Skin of body (tissue), 2 donors: ENCODE measurements around the gene PSMD5. TPM values are rescaled to one million over a fixed set of nuclear protein-coding genes. Genes with fewer than 3 reads are reported as not detected.

Experiments
- DNase-seq: peaks from one replicate; lab custom pipeline; 2025; lab: John Stamatoyannopoulos, UW
- total RNA-seq: library from RNA; depleted of rRNA; stranded (reverse); fragments of >200 nt; gene quantifications from one replicate; pipeline ENCODE4 v1.2.3, GENCODE V29; 2014

Gene PSMD5
- total RNA-seq, 1 donor from 2014 or later, result 29.5 TPM

DNA sequence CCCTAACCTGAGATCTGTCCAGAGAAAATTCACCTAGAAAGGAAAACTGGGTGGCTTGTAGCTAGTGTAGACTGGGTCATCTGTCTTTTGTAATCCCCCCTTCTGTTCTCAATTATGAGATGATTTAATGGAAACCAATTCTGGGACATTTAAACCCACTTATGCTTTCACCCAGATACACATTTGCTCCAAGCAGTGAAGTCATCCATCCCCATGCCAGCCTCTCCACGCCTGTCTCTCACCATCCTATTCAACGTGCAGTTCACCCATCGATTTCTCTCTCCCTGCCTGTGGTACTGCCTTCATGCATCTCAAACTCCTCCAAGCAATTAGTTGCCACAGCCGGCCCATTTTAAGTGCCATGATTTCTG is 32.5 kb upstream of the PSMD5 start:
- peak; percentile 18 for DNase-seq

DNA sequence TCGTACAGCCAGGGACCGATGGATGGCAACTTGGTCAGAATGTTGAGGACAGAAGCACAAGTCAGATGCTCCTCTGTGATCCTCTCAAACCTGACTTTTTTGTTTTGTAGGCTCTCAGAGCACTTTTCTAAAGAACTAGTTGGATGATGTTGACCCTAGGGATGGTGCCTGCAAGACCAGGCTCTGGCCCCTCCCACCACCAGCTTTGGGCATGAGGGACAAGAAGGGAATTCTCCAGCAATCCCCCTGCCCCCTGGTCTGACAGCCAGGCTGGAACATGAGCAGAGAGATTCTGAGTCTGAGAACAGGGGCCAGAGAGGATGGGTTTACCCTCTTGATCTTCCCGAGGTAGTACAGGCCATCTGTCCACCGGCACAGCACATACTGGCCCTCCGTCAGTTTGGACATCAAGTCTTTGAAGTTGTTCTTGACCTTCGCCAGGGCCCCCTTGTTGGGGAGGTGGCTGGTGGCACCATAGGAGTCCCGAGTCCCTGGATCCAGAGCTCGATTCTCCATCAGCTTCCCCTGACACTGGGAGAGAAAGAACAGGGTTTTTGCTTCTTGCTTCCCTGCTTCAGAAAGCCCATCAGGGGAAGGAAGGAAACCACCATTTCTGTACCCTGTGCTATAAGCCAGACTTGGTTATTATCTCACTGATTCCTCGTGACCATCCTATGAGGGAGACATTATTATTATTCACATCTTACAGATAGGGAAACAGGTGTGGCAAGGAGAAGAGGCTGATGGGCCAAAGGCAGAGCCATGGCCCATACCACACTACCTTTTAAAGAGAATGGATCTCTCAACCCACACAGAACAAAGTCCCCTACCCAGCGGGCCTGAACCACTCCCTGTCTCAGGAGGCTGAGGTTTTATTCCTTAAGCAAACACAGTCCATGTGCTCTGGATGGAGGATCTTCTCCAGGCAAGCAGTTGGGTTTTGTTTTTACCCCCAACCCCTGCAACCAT is 31.8 kb upstream of the PSMD5 start:
- DNase-seq, result no peak

DNA sequence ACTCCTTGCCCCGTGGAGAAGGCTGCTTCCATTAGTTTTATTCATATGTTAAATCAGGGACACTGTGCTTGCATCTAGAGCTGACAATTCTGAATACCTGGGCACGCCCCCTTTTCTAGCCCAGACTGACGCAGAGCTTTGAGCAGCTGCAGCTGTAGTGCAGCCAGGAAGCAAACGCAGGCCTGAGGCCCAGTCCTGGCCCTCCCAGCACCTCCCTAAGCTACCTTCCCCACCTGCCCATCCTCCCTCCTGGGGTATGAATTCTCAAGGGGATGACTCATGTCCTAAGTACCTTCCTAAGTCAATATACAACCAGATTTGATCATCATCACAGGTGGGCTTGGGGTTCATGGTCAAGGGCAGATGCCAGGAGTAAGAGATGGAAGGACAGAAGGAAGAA is 30.8 kb upstream of the PSMD5 start:
- no peak for DNase-seq

DNA sequence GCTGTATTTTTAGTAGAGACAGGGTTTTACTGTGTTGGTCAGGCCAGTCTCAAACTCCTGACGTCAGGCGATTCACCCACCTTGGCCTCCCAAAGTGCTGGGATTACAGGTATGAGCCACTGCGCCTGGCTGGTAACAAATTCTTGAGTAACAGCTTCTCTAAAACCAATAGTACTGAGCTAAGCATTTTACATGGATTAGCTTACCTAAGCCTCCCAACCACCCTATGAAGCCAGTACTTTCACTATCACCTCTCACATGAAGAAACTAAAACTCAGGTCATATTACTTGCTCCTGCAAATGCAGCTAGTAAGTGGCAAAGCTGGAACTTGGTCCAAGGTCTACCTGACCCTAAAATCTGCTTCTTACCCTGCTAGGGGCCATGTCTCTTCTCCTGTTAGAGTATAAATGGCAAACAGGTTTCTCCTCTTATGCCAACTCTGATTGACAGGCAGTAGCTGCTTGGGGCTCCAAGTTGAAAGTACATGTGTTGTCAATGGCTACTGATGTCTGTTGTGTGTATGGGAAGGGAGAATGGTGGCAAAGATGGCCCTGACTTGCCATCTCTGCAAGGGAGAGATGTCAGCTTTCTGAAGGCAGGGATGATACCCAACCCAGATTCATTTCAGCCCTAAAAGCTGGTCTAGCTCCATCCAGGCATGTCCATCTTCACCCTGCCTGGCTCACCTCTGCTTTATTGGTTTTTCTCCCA is 30.2 kb upstream of the PSMD5 start:
- no peak for DNase-seq

DNA sequence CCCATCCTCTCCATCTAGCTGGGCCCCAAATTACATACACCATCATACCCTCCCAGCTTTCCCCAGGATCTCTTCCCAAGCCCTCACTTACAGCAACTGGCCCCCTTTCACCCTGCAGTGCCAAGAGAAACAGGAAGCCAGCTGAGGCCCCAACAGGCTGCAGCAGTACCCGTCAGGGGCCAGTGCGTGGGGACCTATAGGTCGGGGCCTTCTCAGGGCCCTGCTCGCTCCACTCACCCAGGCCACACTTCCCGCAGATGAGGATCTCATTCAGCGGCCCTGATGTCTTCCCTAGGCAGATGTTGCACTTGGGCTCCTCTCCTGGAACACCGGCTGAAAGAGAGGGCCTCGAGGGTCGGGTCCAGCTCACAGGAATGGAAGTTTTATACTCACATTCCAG is 27.5 kb upstream of the PSMD5 start:
- no peak for DNase-seq

DNA sequence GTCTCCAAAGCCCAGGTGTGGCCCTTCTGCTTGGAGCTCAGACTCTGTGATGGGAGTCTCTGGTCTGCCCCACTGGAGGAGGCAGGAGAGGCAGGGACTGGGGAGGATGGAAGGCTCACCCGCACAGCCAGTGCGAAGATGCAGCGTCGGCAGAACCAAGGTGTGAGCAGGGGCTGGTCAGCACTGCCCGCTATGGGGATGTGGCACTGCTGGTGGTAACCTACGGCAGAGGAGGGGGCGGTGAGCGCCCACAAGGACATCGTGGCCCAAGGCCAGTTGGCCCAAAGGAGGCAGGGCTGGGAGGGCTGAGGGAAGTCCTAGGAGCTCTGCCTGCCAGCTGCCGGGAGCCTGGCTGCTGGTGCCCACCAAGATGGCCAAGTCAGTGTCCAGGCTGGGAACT is 27.0 kb upstream of the PSMD5 start:
- DNase-seq, result no peak

DNA sequence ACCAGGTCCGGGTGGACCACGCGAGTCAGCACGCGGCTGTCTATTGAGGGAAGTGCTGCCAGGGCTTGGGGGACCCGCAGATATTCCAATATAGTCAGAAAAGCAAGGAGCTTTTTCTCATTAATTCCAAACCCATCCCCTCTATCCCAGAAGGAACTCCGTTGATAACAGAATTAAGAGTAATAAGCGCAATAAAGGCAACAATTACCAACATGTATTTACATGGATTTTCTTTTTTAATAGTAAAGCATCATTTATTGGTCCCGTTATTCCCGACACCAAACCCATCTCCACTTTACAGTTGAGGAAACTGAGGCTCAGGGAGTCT is 26.6 kb upstream of the PSMD5 start:
- no peak for DNase-seq

DNA sequence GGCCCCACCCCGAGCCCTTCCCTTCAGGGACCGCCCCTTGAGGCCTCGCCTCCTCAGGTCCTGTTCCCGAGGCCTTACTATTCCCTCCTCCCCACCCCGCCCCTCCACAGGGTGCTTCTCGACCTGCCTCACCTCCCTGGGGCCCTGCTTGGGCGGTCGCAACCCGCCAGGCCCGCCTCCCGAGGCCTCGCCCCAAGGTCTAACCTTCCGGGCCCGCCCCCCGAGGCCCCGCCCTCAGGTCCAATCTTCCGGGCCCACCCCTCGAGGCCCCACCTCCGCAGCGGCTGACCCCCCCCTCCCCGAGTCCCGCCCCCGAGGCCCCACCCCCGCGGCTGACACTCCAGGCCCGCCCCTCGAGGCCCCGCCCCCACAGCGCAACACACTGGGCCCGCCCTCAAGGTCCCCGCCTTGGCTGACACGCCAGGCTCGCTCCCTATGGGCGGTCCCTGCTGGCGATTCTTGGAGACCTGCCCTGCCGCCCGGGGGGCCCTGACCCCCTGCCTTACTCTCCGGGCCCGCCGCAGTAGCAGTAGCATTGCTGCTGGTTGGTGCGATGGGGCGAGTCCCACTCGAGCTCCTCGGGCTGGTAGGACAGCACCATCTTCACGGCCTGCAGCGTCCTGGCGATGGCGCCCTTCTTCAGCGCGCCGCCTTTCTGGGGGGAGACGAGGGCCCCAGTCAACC is 26.1 kb upstream of the PSMD5 start:
- DNase-seq, result peak; percentile 82

DNA sequence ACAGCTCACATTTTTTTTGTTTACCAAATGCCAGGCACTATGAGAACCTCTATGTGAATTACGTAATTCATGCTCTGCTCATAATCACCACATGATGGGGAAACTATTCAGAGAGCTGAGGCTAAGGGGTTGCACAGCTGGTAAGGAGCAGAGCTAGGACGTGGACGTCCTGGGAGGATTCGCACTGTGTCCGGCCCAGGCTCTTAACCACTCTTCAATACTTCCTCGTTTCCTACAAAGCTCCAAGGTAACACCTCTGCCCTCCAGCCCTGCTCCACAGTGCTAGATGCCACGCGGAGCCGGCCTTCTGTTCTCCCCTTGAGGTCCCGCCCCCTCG is 25.6 kb upstream of the PSMD5 start:
- peak; percentile 59 for DNase-seq

DNA sequence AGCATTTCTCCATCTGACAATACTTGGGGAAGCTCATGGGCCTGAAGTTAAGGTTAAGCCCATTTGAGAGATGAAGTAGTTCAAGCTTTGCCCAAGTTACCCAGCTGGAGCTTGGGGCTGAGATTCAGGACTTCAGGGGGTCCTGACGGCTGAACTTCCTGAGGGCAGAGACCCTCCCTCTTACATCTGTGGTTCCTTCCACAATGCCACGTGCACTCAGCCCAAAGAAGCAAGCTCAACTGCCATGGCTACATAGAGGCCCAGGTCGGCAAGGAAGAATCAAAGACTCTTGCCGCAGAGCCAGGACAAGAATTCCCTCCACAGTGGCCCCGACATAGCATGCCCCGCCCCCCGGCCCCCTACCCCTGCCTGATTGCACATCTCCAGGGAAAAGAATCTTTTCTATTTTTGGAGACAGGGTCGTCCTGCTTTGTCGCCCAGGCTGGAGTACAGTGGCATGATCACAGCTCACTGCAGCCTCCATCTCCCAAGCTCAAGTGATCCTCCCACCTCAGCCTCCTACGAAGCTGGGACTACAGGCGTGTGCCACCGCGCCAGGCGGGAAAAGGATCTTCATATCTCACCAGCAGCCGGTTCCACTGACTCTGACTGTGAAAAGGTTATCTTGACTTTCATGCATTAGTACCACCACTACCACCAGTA is 25.1 kb upstream of the PSMD5 start:
- DNase-seq, result no peak

DNA sequence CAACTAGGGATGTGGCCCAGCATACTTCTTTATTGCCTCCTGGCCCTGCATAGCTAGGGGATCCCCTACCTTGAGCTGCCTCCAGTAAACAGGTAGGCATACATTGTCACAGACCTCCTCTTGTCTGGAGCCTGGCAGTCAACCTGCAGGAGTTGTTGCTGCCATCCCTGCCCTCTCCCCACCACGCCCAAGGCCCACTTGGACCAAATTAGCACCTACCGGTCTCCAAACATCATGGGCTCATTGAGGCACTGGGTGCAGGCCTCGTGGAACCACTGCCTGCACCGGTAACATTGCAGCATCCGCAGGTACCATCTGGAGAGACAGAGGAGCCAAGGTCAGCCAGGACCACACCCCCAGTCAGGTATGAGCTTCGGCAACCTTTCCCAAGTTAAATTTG is 23.9 kb upstream of the PSMD5 start:
- DNase-seq, result no peak

DNA sequence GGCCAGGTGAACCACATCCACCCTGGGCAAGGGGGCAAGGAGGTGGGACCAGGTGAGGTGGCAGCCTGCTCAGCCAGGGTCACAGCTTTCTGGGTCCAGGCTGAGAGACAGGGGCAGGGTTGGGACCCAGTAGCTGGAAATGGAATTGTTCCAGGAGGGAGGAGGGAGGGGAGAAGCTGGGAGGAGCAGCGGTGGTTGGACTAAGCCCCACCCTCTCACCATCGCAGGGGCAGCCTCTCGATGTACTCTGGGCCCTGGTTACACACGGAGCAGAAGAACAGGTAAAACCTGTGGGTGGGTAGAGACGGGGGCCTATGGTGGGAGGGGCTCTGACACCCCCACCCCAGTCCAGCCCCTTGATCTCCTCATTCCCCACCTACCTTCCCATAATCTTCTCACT is 23.1 kb upstream of the PSMD5 start:
- DNase-seq, result no peak

DNA sequence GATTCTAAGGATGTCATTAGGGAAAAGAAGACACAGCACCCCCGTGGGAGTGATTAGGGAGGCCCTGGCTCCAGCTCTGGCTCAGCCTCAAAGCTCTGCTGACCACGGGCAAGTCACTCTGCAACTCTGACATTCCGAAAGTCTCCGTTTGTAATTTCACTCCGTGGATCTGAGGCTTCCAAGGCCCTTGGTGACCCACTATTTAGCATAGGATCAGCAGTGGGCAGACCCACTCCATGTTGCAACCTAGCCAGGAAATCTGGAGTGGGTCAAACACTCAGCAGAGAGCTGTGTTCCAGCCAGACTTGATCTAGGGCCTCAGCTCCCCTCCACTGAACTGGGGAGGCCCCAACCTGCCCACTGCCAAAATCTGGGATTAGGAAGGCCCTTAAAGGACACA is 22.5 kb upstream of the PSMD5 start:
- DNase-seq, result no peak

DNA sequence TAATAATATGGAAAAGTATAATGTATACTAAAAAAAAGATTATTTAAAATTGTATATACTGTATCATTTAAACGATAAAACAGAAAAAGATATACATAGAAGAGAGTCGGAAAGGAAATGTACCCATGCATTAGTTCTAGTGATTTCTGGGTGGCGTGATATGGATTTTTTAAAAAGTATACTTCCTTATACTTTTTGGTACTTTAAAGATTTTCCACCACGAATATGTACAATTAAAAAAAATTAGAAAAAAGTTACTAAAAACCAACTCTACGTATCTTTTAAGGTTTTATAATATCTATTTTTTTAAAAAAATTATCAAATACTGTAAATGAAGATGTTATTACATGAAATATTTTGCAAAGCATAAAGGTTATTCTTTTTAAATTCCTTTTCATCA is 22.0 kb upstream of the PSMD5 start:
- DNase-seq, result no peak

DNA sequence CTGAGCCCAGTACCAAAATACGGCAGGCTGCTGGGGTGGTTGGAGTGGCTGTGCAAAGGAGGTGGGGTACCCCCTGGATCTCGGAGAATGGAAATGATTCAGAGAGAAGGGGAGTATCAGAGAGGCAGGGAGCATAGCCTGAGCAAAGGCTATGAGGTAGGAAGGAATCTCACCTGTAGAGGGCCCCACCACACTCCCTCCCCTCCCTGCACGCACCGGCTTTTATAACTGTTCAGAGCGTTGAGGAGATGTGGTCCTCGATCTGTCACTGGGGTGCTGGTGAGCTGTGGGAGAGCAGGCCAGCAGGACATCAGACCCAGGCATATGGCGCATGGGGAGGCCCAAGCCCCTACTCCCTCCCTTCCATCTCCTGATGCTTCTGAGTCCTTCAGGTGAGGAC is 21.1 kb upstream of the PSMD5 start:
- no peak for DNase-seq

DNA sequence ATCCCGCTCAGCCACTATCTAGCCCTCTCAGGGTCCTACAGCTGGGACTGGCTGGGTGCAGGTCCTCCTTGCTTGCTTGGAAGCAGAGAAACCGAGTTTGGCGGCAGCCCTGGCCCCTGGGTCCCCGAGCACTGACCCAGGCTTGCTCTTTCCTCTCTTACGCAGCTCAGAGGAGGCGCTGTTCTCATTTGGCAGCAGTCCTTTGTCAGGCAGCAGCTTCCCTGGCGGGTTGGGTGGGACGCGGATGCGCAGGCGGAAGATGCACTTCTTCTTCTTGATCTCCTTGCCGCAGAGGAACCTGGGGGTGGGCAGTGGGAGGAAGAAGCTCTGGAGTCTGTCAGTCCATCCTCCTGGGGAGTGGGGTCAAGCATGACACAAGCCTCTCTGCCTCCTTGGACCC is 19.7 kb upstream of the PSMD5 start:
- no peak for DNase-seq

DNA sequence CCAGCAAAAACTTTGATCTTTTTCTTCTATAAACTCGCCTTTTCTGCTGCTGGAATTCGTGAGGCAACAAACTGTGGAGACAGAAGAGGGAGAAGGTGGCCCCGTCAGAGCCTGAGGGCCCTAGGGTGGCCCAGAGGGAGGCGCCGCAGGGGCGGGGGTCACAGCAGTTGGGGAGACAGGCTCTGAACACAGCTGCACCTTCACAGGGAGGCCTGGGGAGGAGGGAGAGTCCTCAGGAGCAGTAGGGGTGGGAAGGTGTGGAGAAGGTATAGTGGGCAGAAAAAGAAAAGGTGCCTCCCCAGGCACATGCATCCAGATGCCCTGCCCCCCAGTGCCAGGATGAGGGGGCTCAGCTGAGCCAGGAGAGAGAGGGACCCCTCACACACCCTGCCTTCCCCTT is 19.2 kb upstream of the PSMD5 start:
- no peak for DNase-seq

DNA sequence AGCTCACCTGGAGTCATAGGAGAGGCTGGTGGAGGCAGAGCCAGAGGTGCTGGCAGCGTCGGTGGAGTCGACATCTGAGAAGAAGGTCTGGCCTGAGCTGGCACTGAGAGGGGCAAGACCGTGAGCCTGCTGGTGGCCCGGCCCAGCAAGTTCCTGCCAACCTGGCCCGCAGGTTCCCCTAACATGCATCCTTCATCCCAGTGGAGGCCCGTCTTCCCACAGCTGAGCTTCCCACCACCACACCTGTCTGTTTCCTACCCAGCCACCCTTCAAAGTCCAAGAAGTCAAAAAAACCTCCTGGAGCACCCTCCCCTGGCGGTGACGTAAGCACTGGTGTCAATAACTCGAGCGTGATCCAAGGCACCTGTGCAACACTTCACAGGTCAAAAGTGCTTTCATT is 17.4 kb upstream of the PSMD5 start:
- no peak for DNase-seq

DNA sequence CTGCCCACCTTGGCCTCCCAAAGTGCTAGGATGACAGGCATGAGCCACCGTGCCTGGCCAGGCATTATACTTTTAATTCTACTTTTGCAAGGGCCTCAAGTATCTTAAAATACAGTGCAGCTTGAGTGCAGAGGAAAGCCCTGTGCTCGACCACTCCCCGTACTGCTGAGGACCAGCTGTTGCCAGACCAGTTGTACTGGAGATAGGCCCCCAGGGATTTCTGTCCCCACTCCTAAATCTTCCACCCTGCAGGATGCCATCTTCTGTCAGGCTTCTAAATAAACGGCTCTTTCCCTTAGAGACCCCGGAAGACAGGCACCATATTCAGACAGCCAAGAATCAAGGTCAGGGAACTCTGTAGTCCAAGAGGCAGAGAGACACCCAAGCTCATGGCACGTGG is 16.6 kb upstream of the PSMD5 start:
- no peak for DNase-seq

DNA sequence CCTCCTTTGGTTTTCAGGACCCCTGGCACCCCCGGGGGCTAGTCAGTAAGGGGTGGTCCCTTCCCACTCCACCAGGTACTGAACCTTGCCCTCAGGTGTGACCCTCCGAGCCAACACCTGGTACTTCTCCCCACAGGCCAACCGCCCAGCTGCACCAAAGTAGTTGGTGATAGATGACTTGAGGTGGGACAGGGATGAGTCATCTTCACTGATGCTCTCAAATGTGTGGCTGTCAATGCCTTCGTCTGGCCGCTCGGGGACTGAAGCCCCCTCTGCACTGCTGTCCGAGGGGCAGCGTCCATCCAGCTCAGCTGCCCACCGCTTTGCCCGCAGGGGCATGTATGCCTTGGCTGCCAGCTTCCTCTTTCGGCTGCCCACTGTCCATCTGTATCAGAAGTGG is 15.2 kb upstream of the PSMD5 start:
- no peak for DNase-seq

DNA sequence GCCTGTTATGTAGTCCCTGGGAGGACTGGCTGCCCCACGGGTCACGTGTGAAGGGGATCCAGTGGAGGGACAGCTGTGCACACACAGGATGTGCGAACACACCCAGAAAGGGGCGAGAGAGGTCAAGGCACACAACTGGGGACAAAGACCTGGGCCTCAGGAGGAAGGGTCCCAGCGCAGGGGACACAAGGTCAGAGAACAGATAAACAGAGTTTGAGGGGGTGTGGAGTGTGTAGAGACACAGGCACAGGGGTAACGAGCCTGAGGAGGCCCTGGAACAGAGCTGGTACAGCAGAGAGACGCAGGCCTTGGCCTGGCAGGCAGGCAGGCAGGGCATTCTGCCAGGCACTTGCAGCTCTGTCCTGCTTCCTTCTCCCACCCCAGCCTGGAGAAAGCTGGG is 14.8 kb upstream of the PSMD5 start:
- no peak for DNase-seq

DNA sequence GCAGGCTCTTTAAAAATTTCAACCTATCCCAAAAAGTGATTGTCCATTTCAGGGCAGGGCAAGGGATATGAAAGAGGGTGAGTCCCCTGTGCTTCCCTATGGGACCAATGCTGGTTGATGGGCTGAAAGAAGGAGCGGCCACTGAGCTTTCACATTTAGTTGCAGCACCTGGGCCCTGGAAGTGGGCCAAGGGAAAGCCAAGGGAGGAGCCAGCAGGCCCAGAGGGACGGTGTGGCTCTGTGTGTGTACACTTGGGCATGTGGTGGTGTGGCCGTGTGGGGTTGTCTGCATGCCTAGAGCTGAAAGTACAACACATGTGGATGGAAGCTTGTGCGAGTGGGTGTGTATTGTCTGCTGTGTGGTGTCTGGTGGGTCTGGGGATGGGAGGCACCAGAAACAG is 14.0 kb upstream of the PSMD5 start:
- no peak for DNase-seq
